Retinal pigment epithelial cell (primary cell): ENCODE measurements around the gene ALX1.

Experiments
- DNase-seq: peaks from one replicate; pipeline ENCODE4 v3.0.0-alpha.2; 2010; ENCODE audit warnings: low read depth
- H3K4me3 ChIP-seq: 2 replicates; pipeline ENCODE4 v1.5.1; 2011; ENCODE audit warnings: mild to moderate bottlenecking, low read length, control low read depth, moderate library complexity
- TF ChIP-seq, protein P1 (sequence below): conservative IDR thresholded peaks from 2 replicates; pipeline ENCODE4 v1.5.1; 2011; ENCODE audit warnings: low read depth, low read length, control low read depth, inconsistent platforms

Gene ALX1

DNA sequence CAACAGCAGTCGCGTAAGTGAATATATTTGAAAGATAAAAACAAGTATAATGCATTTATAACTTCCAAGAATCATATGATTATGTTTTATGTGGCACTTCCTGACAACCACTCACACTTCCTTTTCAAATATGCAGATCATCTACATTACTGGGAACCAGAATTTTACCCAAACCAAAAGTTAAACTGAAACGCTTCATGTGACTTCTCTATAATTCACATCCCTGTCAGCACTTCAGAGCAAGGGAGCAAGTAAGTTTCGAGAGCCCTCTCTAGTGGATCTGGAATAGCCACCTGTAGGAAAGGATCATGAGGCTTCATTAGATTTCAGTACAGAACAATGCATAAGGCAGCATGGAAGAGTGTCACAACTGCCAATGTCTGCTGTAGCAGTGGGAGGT is 13.7 kb upstream of the ALX1 start:
- DNase-seq: no peak
- H3K4me3 ChIP-seq: no peak overlapping the region
- TF ChIP-seq, protein P1, sequence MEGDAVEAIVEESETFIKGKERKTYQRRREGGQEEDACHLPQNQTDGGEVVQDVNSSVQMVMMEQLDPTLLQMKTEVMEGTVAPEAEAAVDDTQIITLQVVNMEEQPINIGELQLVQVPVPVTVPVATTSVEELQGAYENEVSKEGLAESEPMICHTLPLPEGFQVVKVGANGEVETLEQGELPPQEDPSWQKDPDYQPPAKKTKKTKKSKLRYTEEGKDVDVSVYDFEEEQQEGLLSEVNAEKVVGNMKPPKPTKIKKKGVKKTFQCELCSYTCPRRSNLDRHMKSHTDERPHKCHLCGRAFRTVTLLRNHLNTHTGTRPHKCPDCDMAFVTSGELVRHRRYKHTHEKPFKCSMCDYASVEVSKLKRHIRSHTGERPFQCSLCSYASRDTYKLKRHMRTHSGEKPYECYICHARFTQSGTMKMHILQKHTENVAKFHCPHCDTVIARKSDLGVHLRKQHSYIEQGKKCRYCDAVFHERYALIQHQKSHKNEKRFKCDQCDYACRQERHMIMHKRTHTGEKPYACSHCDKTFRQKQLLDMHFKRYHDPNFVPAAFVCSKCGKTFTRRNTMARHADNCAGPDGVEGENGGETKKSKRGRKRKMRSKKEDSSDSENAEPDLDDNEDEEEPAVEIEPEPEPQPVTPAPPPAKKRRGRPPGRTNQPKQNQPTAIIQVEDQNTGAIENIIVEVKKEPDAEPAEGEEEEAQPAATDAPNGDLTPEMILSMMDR: no peak

DNA sequence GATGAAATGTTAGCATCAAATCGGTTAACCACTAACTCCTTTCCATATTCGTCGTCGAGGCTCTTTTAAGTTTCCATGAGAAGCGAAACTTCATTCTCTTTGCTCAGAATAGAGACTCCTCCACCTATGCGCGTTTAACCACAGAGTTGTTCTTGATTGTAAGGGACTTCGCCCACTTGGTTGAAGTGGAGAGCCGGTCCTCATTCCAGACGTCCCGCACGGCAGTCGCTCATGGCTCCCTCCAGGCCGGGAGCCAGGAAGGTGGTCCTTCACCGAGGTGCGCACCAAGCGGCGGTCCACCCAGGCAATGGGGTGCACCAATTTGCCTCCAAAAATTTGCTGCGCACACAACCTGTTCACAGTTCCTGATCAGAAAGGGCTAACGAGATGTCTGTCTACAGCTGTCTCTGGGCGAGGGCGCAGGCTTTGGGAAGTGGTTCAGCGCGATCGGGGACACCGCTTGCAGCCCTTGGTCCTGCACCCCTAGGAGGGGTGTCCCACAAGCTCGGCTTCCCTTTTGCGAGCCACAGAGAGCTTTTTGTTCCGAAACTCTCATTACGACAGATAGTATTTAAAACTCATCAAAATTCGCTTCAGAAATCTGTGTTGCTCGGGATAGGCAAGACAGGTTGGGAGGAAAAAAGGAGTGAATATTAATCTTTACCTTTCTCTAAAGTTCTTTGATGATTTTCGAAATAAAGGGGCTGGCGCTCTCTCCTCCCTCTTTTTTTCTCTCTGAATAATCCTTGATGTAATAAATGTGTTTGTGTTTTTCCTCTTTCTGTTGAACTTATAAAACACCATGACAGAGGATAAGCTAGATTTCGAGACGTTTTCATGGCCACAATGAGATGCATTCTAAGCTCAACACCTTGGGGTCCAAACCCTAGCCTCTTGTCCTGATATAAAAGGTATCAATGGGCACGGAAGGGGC is 6.4 kb upstream of the ALX1 start:
- TF ChIP-seq, protein P1: no peak
- H3K4me3 ChIP-seq: no peak overlapping the region
- DNase-seq: no peak

DNA sequence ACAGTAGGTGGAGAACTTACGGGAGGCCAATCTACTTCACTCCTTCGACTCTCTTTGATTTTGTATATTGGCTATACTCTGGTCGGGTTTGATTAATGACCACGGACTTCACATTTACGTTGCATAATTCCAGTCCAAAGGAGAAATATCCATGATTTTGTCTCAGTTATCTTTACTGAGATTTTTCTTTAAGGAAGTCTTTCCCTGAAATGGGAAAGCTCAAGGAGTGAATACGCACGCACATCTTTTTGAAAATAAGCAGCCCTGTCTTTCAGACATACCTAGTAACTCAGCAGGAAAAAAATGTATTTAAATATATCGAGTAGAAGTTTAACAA is 5.7 kb upstream of the ALX1 start:
- H3K4me3 ChIP-seq: no peak overlapping the region
- DNase-seq: no peak
- TF ChIP-seq, protein P1: no peak

DNA sequence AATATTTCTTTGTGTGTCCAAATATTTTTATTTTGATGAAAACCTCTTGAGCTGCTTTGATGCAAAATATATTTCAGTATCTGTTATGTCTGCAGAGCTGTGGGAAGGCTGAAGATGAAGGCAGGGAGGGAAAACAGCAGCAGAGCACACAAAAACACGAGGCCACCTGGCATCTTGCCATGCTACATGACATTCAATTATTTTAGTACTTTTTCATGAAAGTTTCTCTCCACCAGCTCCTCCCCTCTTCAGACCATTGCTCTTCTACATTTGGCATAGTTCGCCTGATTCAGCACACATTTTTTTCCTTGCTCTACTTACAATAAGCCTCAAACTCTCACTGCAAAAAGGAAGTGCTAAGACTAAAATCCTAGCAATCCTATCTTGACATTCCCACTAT is 4.6 kb upstream of the ALX1 start:
- TF ChIP-seq, protein P1: no peak
- no peak for DNase-seq

DNA sequence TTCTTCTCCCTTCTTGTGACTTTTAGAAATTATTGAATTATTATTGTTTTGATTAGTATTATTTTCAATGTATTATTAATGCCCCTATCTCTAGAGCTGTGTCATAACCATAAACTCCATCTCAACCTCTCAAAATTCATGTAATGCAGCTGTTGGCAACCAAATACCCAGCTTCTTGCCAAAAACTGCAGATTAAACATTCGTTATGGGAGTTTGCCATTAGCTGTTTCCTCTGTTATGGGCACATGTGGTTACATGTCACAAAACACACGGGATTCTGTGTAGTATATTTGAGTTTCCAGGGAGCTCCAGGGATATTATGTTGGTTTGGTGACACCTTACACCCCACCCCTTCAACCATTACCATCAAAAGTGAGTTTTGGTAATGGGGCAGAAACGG is 2.8 kb upstream of the ALX1 start:
- no peak for DNase-seq
- no peak overlapping the region for H3K4me3 ChIP-seq
- TF ChIP-seq, protein P1: no peak

More for the DNA sequence above, 4.6 kb upstream of the ALX1 start:
- no peak overlapping the region for H3K4me3 ChIP-seq

DNA sequence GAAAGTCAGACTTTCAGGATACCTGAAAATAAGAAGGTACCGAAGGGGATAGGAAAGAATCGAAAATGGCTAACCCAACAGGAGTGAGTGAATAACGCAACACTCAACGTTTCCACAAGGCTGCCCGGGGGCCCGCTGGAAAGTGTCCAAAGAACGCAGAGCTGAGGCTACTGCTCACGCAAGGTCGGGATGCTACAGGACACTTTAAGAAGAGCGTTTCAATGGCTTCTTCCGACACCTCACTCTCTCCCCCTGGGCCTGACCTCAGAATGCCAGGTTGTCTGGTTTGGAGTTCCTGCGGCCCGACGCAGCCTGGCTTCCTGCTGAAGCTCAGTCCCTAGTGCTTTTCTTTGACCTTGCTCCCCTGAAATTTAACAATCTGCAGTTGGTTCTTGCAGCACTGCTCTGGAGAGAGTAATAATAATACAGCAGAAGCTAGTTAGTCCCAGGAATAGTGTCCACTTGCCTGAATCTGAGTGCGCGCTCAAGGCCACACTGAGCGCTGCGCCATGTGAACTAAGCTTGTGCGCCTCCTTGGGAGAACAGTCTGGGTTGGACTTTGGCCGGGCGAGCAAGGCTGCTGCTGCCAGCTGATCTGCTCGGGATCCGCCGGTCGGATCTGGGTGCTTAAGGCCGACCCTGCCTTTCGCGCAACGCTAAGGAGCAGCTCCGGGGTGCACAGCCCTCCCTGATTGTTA is 2.0 kb upstream of the ALX1 start:
- DNase-seq: no peak
- H3K4me3 ChIP-seq: no peak overlapping the region
- TF ChIP-seq, protein P1: no peak
